ENCODE data around the gene KLHDC4. TPM values are rescaled to one million over a fixed set of nuclear protein-coding genes. Genes with fewer than 3 reads are reported as not detected.

Gene KLHDC4
- total and polyA plus RNA-seq, 9 of the 15 experiments (the other 6 are each of a cell fraction or from before 2014, with no cell fraction given): 1.3 to 68.1 (median 32.8) TPM

DNA sequence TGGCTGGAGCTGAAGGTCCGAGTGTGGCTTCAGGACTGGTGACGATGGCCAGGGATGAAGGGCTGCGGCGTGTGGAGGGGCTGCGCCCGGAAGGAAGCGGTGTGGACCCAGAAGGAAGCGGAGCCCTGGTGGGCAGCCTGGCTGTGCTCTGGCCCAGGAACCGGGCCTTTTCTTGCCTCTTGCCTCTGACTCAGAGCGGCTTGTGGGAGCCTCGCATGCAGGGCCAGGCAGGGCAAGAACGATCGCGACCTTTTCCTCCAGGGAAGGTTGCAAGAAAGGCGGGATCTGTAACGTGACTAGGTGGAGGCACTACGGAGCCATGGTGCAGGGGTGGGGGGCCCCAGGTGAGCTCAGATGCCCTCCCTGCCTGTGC, 85.5 kb downstream of the KLHDC4 start (continued):
- TF ChIP-seq NFYB (IDR thresholded peaks at IDR 0.05; ENCODE audit: extremely low read depth, insufficient read length) (no peak), MBD1 (CRISPR knock-in tag; IDR thresholded peaks at IDR 0.05) (no peak), NR2C1 (IDR thresholded peaks at IDR 0.05) (no peak), NR2C1 (tag; IDR thresholded peaks at IDR 0.05) (no peak), SREBF2 (CRISPR knock-in tag; IDR thresholded peaks at IDR 0.05) (no peak), ZFP30 (CRISPR knock-in tag; IDR thresholded peaks at IDR 0.05; ENCODE audit: borderline replicate concordance) (no peak), ZNF280B (CRISPR knock-in tag; IDR thresholded peaks at IDR 0.05) (no peak), ELF1 (tag; IDR thresholded peaks at IDR 0.05) (no peak), WHSC1 (IDR thresholded peaks at IDR 0.05; ENCODE audit: low read length) (no peak), ATF4 (CRISPR knock-in tag; IDR thresholded peaks at IDR 0.05) (no peak), TAF7 (tag; IDR thresholded peaks at IDR 0.05) (no peak)
